Upper lobe of left lung (tissue), 6 donors: ENCODE measurements around the gene GNB3. TPM values are rescaled to one million over a fixed set of nuclear protein-coding genes. Genes with fewer than 3 reads are reported as not detected.
A peak's percentile ranks its signal among the peaks of the same experiment; 100 is the strongest.
"Not testable (repeated sequence)": the region's sequence is repeated elsewhere in the genome, so short reads cannot be mapped to it uniquely, and the experiment has no call there.

Source experiments
- ATAC-seq, 2 donors: fragments of 200-7000 bp; cut with Tn5 transposase; one replicate each; pipeline ENCODE4 v1.9.1; 2022; ENCODE audit warnings: mild to moderate bottlenecking in 2 of 2, moderate library complexity in 2 of 2; ENCODE audit not compliant: low FRiP score in 2 of 2
- DNase-seq, 2 donors: peaks; one replicate each; pipeline ENCODE4 v3.0.0-alpha.2; 2019 to 2020
- H3K27ac ChIP-seq, 4 donors: fragments of 200-600 bp; sonication (generic); one replicate each; pipeline ENCODE4 v1.5.1; 2016 to 2019
- H3K27me3 ChIP-seq, 4 donors: fragments of 200-600 bp; sonication (generic); one replicate each; pipeline ENCODE4 v1.5.1; 2017 to 2019
- H3K36me3 ChIP-seq, 4 donors: fragments of 200-600 bp; sonication (generic); one replicate each; pipeline ENCODE4 v1.5.1; 2016 to 2019
- H3K4me1 ChIP-seq, 4 donors: fragments of 200-600 bp; sonication (generic); one replicate each; pipeline ENCODE4 v1.5.1; 2018 to 2019
- H3K4me3 ChIP-seq, 4 donors: fragments of 200-600 bp; sonication (generic); one replicate each; pipeline ENCODE4 v1.5.1; 2017 to 2019; ENCODE audit warnings: mild to moderate bottlenecking in 2 of 4, moderate library complexity in 1 of 4
- H3K9me3 ChIP-seq, 4 donors: fragments of 200-600 bp; sonication (generic); one replicate each; pipeline ENCODE4 v1.5.1; 2018 to 2019
- CTCF ChIP-seq, 6 experiments: fragments of 450-650 bp in 4 of 6; fragments of 200-600 bp in 2 of 6; sonication (generic) in 2 of 6; IDR thresholded peaks; one replicate each; pipeline ENCODE4 v1.5.1; 2016 to 2019; ENCODE audit warnings: antibody characterized with exemption in 6 of 6
- EP300 ChIP-seq, 4 donors: sonication (generic); formaldehyde crosslinking; IDR thresholded peaks; one replicate each; pipeline ENCODE4 v1.5.1; 2017; ENCODE audit warnings: antibody characterized with exemption in 4 of 4, control low read depth in 2 of 4
- POLR2A ChIP-seq, 4 donors: fragments of 450-650 bp; IDR thresholded peaks; one replicate each; pipeline ENCODE4 v1.5.1; 2016 to 2017; ENCODE audit warnings: antibody characterized with exemption in 4 of 4, mild to moderate bottlenecking in 2 of 4
- POLR2AphosphoS5 ChIP-seq, 2 donors: sonication (generic); formaldehyde crosslinking; IDR thresholded peaks; one replicate each; pipeline ENCODE4 v1.5.1; 2017; ENCODE audit warnings: antibody characterized with exemption in 2 of 2
- WGBS, 2 donors: methylation state at CpG; one replicate each; pipeline ENCODE4 v1.1.5; 2017 to 2018; 5-methylcytosine and 5-hydroxymethylcytosine counted together
- total RNA-seq, 6 donors: library from RNA; depleted of rRNA in 4 of 6; stranded (reverse); fragments of >200 nt in 4 of 6; gene quantifications; one replicate each; pipeline versions ENCODE4 v1.1.0 to v1.2.1, GENCODE V29; 2016 to 2021
- donor health status: DM: no; HTN: no; CAD: no; lungs with moderate emphysema.
- donor health status: DM: no; HTN: yes; CAD: no; lungs with severe emphysema.

GNB3 gene
- total RNA-seq, 6 donors from 2014 or later = 0.44 to 1.4 (median 0.86) TPM; not detected in 1

GRCh38 chr12:6888360-6888759 is 47.6 kb downstream of the GNB3 start:
- H3K4me1 ChIP-seq = peaks cover 8 to 30% (median 17%) of the 10 kb centered on the region in 4 donors
- 88 to 100% methylated on average over 2 of the region's 2 CpGs for WGBS, 2 donors
- peaks cover 0 to 16% (median 13%) of the 10 kb centered on the region in 4 donors for H3K36me3 ChIP-seq
- ATAC-seq (no peak), DNase-seq (no peak)
- TF ChIP-seq EP300 (IDR thresholded peaks at IDR 0.05) (no peak), POLR2AphosphoS5 (IDR thresholded peaks at IDR 0.05) (no peak), POLR2A (IDR thresholded peaks at IDR 0.05) (no peak), CTCF (IDR thresholded peaks at IDR 0.05) (no peak)
- H3K9me3 ChIP-seq = no peaks in the 10 kb centered on the region
- peak overlapping the region in 1 of 4 donors; percentile 76 for H3K27ac ChIP-seq
- no peaks in the 10 kb centered on the region for H3K27me3 ChIP-seq
- no peak overlapping the region for H3K4me3 ChIP-seq

- not testable (repeated sequence) for H3K27me3 ChIP-seq
- peak overlapping the region in 1 of 4 donors; percentile 76 for H3K27ac ChIP-seq
These were observed 48.1 kb downstream of the GNB3 start for GRCh38 chr12:6888794-6889193.

GRCh38 chr12:6889775-6890573 is 49.2 kb downstream of the GNB3 start:
- not testable (repeated sequence) for H3K27me3 ChIP-seq, H3K9me3 ChIP-seq, ATAC-seq, H3K36me3 ChIP-seq
- 82 to 89% methylated on average over 21 of the region's 21 CpGs for WGBS, 2 donors
- peak overlapping the region; percentile 78 to 96 (median 91) for H3K27ac ChIP-seq
- peaks cover 8 to 30% (median 17%) of the 10 kb centered on the region in 4 donors for H3K4me1 ChIP-seq
- peak overlapping the region in 1 of 4 donors; percentile 59 for H3K4me3 ChIP-seq
- peak in 1 of 2 donors; percentile 54 for DNase-seq

More at GRCh38 chr12:6888794-6889193, 48.1 kb downstream of the GNB3 start:
- not testable (repeated sequence) for H3K9me3 ChIP-seq, H3K4me3 ChIP-seq, DNase-seq, ATAC-seq
- 75 to 76% methylated on average over 7 of the region's 7 CpGs for WGBS, 2 donors
- peaks cover 8 to 30% (median 17%) of the 10 kb centered on the region in 4 donors for H3K4me1 ChIP-seq
- peaks cover 0 to 14% (median 9%) of the 10 kb centered on the region in 4 donors for H3K36me3 ChIP-seq

GRCh38 chr12:6890789-6891645 is 50.3 kb downstream of the GNB3 start:
- peak overlapping the region; percentile 88 to 96 (median 92) for H3K27ac ChIP-seq
- peak; percentile 79 to 92 for TF ChIP-seq POLR2AphosphoS5 (IDR thresholded peaks at IDR 0.05)
- TF ChIP-seq EP300 (IDR thresholded peaks at IDR 0.05) = peak in 1 of 4 donors; percentile 42
- TF ChIP-seq CTCF (IDR thresholded peaks at IDR 0.05) = peak; percentile 76 to 98 (median 96)
- peak in 3 of 4 donors; percentile 58 to 83 (median 72) for TF ChIP-seq POLR2A (IDR thresholded peaks at IDR 0.05)
- DNase-seq = peak; percentile 99 to 100
- H3K36me3 ChIP-seq = no peaks in the 10 kb centered on the region
- H3K9me3 ChIP-seq = no peaks in the 10 kb centered on the region
- H3K4me1 ChIP-seq = peaks cover 8 to 30% (median 17%) of the 10 kb centered on the region in 4 donors
- ATAC-seq = peak; percentile 97 to 99
- 2% methylated on average over 29 to 39 of the region's 68 CpGs for WGBS, 2 donors
- peak overlapping the region in 3 of 4 donors; percentile 35 to 59 (median 52) for H3K4me3 ChIP-seq
- no peaks in the 10 kb centered on the region for H3K27me3 ChIP-seq

- 82 to 85% methylated on average over 5 of the region's 5 CpGs for WGBS, 2 donors
- no peaks in the 10 kb centered on the region for H3K36me3 ChIP-seq
- H3K4me1 ChIP-seq = peaks cover 8 to 30% (median 17%) of the 10 kb centered on the region in 4 donors
- peak overlapping the region in 3 of 4 donors; percentile 35 to 59 (median 52) for H3K4me3 ChIP-seq
- no peaks in the 10 kb centered on the region for H3K27me3 ChIP-seq
- ATAC-seq (no peak), DNase-seq (no peak)
- TF ChIP-seq EP300 (IDR thresholded peaks at IDR 0.05) (no peak), POLR2AphosphoS5 (IDR thresholded peaks at IDR 0.05) (no peak), CTCF (IDR thresholded peaks at IDR 0.05) (no peak)
- peak overlapping the region; percentile 88 to 96 (median 92) for H3K27ac ChIP-seq
- no peaks in the 10 kb centered on the region for H3K9me3 ChIP-seq
These were observed 50.9 kb downstream of the GNB3 start for GRCh38 chr12:6891646-6892001.

GRCh38 chr12:6892683-6893082 is 52.0 kb downstream of the GNB3 start:
- not testable (repeated sequence) for DNase-seq, H3K36me3 ChIP-seq, H3K9me3 ChIP-seq, ATAC-seq, H3K27me3 ChIP-seq, H3K4me3 ChIP-seq, H3K27ac ChIP-seq
- 96% methylated on average over 3 of the region's 3 CpGs for WGBS, 2 donors
- H3K4me1 ChIP-seq = peaks cover 8 to 23% (median 13%) of the 10 kb centered on the region in 4 donors
